ENCODE measurements around the gene ACADVL. TPM values are rescaled to one million over a fixed set of nuclear protein-coding genes. Genes with fewer than 3 reads are reported as not detected.

Gene ACADVL
- polyA plus RNA-seq, 3 donors = 152 to 1,231 (median 154) TPM

DNA sequence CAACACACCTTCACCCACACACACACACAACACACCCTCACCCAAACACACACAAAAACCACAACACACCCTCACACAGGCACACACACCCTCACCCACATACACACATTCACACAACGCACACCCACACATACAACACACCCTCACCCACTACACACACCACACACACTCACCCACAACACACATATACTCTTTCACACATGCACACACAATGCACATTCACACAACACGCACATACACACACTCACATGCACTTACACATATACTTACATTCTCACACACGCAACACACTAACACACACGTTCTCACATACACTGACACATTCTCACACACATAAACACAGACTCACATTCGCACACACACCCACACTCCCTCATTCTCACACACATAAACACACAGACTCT is 44.4 kb upstream of the ACADVL start:
- Mint-ChIP-seq H3K4me1 (peaks cover 28% of the 10 kb centered on the region), H3K9me3 (peaks cover 0 to 8% (median 1%) of the 10 kb centered on the region in 7 donors), H3K4me3 (no peak overlapping the region), H3K27me3 (ENCODE audit: low read depth in 3 of 3) (peaks cover 16 to 19% (median 19%) of the 10 kb centered on the region in 3 donors), H3K36me3 (peaks cover 0 to 12% of the 10 kb centered on the region in 2 donors), H3K27ac (no peak overlapping the region)
- Histone ChIP-seq H3K9ac (ENCODE audit: insufficient read depth, low read length, poor library complexity, severe bottlenecking) (no peak overlapping the region), H3K4me1 (ENCODE audit: control insufficient read depth in 1 of 2, insufficient read depth in 2 of 2, low read length in 2 of 2) (peaks cover 51 to 56% of the 10 kb centered on the region in 2 donors), H3K9me3 (replicated peaks in 1 of 2; ENCODE audit: control insufficient read depth in 1 of 2, insufficient read depth in 1 of 2, low read length in 2 of 2) (no peaks in the 10 kb centered on the region), H2AFZ (ENCODE audit: insufficient read depth, low read depth, low read length, poor library complexity, severe bottlenecking) (no peak overlapping the region), H4K20me1 (ENCODE audit: insufficient read depth, low read length) (no peaks in the 10 kb centered on the region), H3K27ac (ENCODE audit: low read depth in 1 of 2, low read length in 2 of 2) (no peak overlapping the region), H3K4me3 (replicated peaks in 1 of 3; ENCODE audit: low read depth in 2 of 3, low read length in 3 of 3) (no peak overlapping the region), H3K27me3 (ENCODE audit: control insufficient read depth in 2 of 2, insufficient read depth in 2 of 2, low read length in 2 of 2) (peaks cover 5 to 11% of the 10 kb centered on the region in 2 donors), H3K36me3 (replicated peaks in 1 of 2; ENCODE audit: control insufficient read depth in 1 of 2, insufficient read depth in 2 of 2, low read length in 2 of 2) (no peaks in the 10 kb centered on the region), H3K4me2 (replicated peaks; ENCODE audit: extremely low read depth, low read length, poor library complexity, severe bottlenecking) (no peak overlapping the region), H3K79me2 (ENCODE audit: insufficient read depth, low read length) (peaks cover 49% of the 10 kb centered on the region)
- TF ChIP-seq, protein P1, sequence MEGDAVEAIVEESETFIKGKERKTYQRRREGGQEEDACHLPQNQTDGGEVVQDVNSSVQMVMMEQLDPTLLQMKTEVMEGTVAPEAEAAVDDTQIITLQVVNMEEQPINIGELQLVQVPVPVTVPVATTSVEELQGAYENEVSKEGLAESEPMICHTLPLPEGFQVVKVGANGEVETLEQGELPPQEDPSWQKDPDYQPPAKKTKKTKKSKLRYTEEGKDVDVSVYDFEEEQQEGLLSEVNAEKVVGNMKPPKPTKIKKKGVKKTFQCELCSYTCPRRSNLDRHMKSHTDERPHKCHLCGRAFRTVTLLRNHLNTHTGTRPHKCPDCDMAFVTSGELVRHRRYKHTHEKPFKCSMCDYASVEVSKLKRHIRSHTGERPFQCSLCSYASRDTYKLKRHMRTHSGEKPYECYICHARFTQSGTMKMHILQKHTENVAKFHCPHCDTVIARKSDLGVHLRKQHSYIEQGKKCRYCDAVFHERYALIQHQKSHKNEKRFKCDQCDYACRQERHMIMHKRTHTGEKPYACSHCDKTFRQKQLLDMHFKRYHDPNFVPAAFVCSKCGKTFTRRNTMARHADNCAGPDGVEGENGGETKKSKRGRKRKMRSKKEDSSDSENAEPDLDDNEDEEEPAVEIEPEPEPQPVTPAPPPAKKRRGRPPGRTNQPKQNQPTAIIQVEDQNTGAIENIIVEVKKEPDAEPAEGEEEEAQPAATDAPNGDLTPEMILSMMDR (IDR thresholded peaks at IDR 0.05) = no peak
- intact Hi-C loops (cut with micrococcal nuclease) = loop anchor here (2.0 to 10.0 kb wide), 2 partner anchors 39 to 261 kb away; no protein-coding TSS in a partner anchor
- 96% methylated on average over 5 of the region's 5 CpGs for WGBS (ENCODE audit: insufficient coverage)
- DNase-seq = no peak

DNA sequence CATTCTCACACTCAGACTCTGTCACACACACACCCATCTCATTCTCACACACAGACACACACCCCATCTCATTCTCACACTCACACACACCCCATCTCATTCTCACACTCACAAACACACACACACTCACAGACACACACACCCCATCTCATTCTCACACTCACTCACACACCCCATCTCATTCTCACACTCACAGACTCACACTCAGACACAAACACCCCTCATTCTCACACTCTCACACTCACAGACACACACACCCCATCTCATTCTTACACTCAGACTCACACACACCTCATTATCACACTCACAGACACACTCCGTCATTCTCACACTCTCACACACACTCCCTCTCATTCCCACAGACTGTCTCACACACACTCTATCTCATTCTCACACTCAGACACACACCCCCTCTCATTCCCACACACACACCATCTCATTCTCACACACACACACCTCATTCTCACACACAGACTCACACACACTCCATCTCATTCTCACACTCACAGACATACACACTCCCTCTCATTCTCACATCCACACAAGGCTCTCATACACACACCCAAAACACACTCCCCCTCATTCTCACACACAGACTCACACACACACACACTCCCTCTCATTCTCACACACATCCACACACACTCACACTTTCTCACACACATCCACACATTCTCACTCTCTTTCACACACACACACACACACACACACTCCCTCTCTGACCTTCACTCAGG is 43.5 kb upstream of the ACADVL start:
- no peak for DNase-seq
- Histone ChIP-seq H3K27ac (ENCODE audit: low read depth in 1 of 2, low read length in 2 of 2) (no peak overlapping the region), H2AFZ (ENCODE audit: insufficient read depth, low read depth, low read length, poor library complexity, severe bottlenecking) (no peak overlapping the region), H3K4me1 (ENCODE audit: control insufficient read depth in 1 of 2, insufficient read depth in 2 of 2, low read length in 2 of 2) (peaks cover 43 to 48% of the 10 kb centered on the region in 2 donors), H3K79me2 (ENCODE audit: insufficient read depth, low read length) (peaks cover 41% of the 10 kb centered on the region), H3K9ac (ENCODE audit: insufficient read depth, low read length, poor library complexity, severe bottlenecking) (no peak overlapping the region), H3K4me2 (replicated peaks; ENCODE audit: extremely low read depth, low read length, poor library complexity, severe bottlenecking) (peak overlapping the region; percentile 83), H3K4me3 (replicated peaks in 1 of 3; ENCODE audit: low read depth in 2 of 3, low read length in 3 of 3) (no peak overlapping the region), H3K36me3 (replicated peaks in 1 of 2; ENCODE audit: control insufficient read depth in 1 of 2, insufficient read depth in 2 of 2, low read length in 2 of 2) (no peaks in the 10 kb centered on the region), H3K9me3 (replicated peaks in 1 of 2; ENCODE audit: control insufficient read depth in 1 of 2, insufficient read depth in 1 of 2, low read length in 2 of 2) (no peaks in the 10 kb centered on the region), H3K27me3 (ENCODE audit: control insufficient read depth in 2 of 2, insufficient read depth in 2 of 2, low read length in 2 of 2) (peaks cover 5 to 11% of the 10 kb centered on the region in 2 donors), H4K20me1 (ENCODE audit: insufficient read depth, low read length) (no peaks in the 10 kb centered on the region)
- intact Hi-C loops (cut with micrococcal nuclease) = loop anchor here (2.0 to 10.0 kb wide), 2 partner anchors 131 to 261 kb away; partner anchors contain the start of gene SLC16A11 (in 1 of the 2)
- Mint-ChIP-seq H3K27me3 (ENCODE audit: low read depth in 3 of 3) (peaks cover 16 to 19% (median 19%) of the 10 kb centered on the region in 3 donors), H3K36me3 (peaks cover 0 to 12% of the 10 kb centered on the region in 2 donors), H3K27ac (no peak overlapping the region), H3K4me1 (peaks cover 21% of the 10 kb centered on the region), H3K4me3 (no peak overlapping the region), H3K9me3 (peaks cover 0 to 5% (median 0%) of the 10 kb centered on the region in 7 donors)
- WGBS (ENCODE audit: insufficient coverage) = 92% methylated on average over 1 of the region's 1 CpG
- TF ChIP-seq, protein P1 (IDR thresholded peaks at IDR 0.05) = no peak

All from CD14-positive monocyte (primary cell).